HG03097 (cell line): ENCODE data around the gene FOXD3.

Source experiments
- ATAC-seq: cut with Tn5 transposase; IDR thresholded peaks from one replicate; pipeline ENCODE4 v1.9.1; 2021; ENCODE audit not compliant: unreplicated experiment, low FRiP score

FOXD3 gene

GRCh38 chr1:63322114-63322943 lies at the start of gene FOXD3:
FOXD3 (plus strand) TSS chr1:63322567; CDS start chr1:63323059, 492 bp downstream.
- no peak for ATAC-seq

GRCh38 chr1:63272811-63273210 lies 49.6 kb upstream of the FOXD3 start:
- ATAC-seq, result no peak

- ATAC-seq, result no peak
Observed at GRCh38 chr1:63274371-63274770, 48.0 kb upstream of the FOXD3 start.

GRCh38 chr1:63274979-63275378 lies 47.4 kb upstream of the FOXD3 start:
- no peak for ATAC-seq

- no peak for ATAC-seq
Observed at GRCh38 chr1:63276624-63277023, 45.7 kb upstream of the FOXD3 start.

- no peak for ATAC-seq
Observed at GRCh38 chr1:63277195-63278192, 44.9 kb upstream of the FOXD3 start.

- no peak for ATAC-seq
Observed at GRCh38 chr1:63281753-63282152, 40.6 kb upstream of the FOXD3 start.

- ATAC-seq, result no peak
Observed at GRCh38 chr1:63289135-63289534, 33.2 kb upstream of the FOXD3 start.

GRCh38 chr1:63294803-63295594 lies 27.4 kb upstream of the FOXD3 start:
- ATAC-seq, result no peak

GRCh38 chr1:63304410-63304809 lies 18.0 kb upstream of the FOXD3 start:
- no peak for ATAC-seq

GRCh38 chr1:63305043-63305442 lies 17.3 kb upstream of the FOXD3 start:
- ATAC-seq, result no peak

GRCh38 chr1:63307196-63307794 lies 15.1 kb upstream of the FOXD3 start:
- ATAC-seq, result no peak

- no peak for ATAC-seq
Observed at GRCh38 chr1:63316598-63316983, 5.8 kb upstream of the FOXD3 start.

GRCh38 chr1:63316984-63317816 lies 5.2 kb upstream of the FOXD3 start:
- peak; percentile 61 for ATAC-seq

GRCh38 chr1:63317817-63318152 lies 4.6 kb upstream of the FOXD3 start:
- no peak for ATAC-seq

- ATAC-seq, result no peak
Observed at GRCh38 chr1:63318201-63318979, 4.0 kb upstream of the FOXD3 start.

GRCh38 chr1:63319046-63320021 lies 3.0 kb upstream of the FOXD3 start:
- ATAC-seq, result no peak
